Adrenal gland (tissue), 12 donors: ENCODE data around the gene DPP6. TPM values are rescaled to one million over a fixed set of nuclear protein-coding genes. Genes with fewer than 3 reads are reported as not detected.

ENCODE experiments used
- DNase-seq, 7 donors: peaks; one replicate each; pipeline ENCODE4 v3.0.0-alpha.2; 2019 to 2020
- H3K27ac ChIP-seq, 5 donors: fragments of 200-600 bp; sonication (generic) in 4 of 5; 1 replicate in 3 of 5; 2 replicates in 2 of 5; pipeline versions ENCODE4 v1.5.1 to v1.8.0; 2016 to 2020; ENCODE audit warnings: mild to moderate bottlenecking in 1 of 5
- H3K27me3 ChIP-seq: fragments of 200-600 bp; 2 replicates; pipeline ENCODE4 v1.8.0; 2021
- H3K36me3 ChIP-seq, 2 donors: fragments of 200-600 bp; replicated peaks in 1 of 2; 1 replicate in 1 of 2; 2 replicates in 1 of 2; pipeline versions ENCODE4 v1.5.1 to v1.8.0; 2018 to 2022
- H3K4me1 ChIP-seq, 2 donors: fragments of 200-600 bp; replicated peaks in 1 of 2; 1 replicate in 1 of 2; 2 replicates in 1 of 2; pipeline versions ENCODE4 v1.5.1 to v1.8.0; 2018 to 2021
- H3K4me3 ChIP-seq, 4 donors: fragments of 200-600 bp; sonication (generic) in 3 of 4; one replicate each; pipeline ENCODE4 v1.5.1; 2016 to 2018
- H3K9me3 ChIP-seq, 3 donors: fragments of 200-600 bp; sonication (generic) in 1 of 3; replicated peaks in 1 of 3; 1 replicate in 2 of 3; 2 replicates in 1 of 3; pipeline versions ENCODE4 v1.5.1 to v1.8.0; 2016 to 2021
- POLR2A ChIP-seq, 2 donors: fragments of 450-650 bp; IDR thresholded peaks; one replicate each; pipeline ENCODE4 v1.6.1; 2017; ENCODE audit warnings: antibody characterized with exemption in 2 of 2, mild to moderate bottlenecking in 2 of 2, moderate library complexity in 1 of 2
- WGBS, 4 donors: extraction: QIAGEN DNeasy Blood & Tissue Kit in 2 of 4; methylation state at CpG; one replicate each; pipeline versions ENCODE4 v1.1.5 to v1.1.7; 2013 to 2017; 5-methylcytosine and 5-hydroxymethylcytosine counted together
- intact Hi-C, 2 donors: fragments of 100-400 bp; cut with DNase I; formaldehyde crosslinking; loops; one replicate each; pipeline versions ENCODE4 v1.14.1 to v1.15.0; 2022 to 2023
- polyA plus RNA-seq, 3 donors: library from polyadenylated mRNA; stranded (reverse); fragments of 200-250 nt in 2 of 3; fragments of 350-450 nt in 1 of 3; fragmentation: Illumina TruSeq in 1 of 3; extraction: RNeasy Lipid Tissue Mini Kit (QIAGEN cat#74804) in 1 of 3; gene quantifications; one replicate each; pipeline ENCODE4 v1.2.3, GENCODE V29; 2013 to 2014
- total RNA-seq, 9 donors: library from RNA; depleted of rRNA in 4 of 9; stranded (reverse); fragments of >200 nt in 4 of 9; fragments of 120-200 nt in 1 of 9; fragmentation: NEBNext Ultra II Directional in 1 of 9; extraction: Animal tissue kit (Norgen Biotek cat#: 25700) in 1 of 9; gene quantifications; one replicate each; pipeline versions ENCODE4 v1.1.0 to v1.2.4, GENCODE V29; 2013 to 2023
- TF ChIP-seq, protein P1 (sequence below), 6 experiments: fragments of 450-650 bp in 4 of 6; fragments of 200-600 bp in 2 of 6; sonication (generic) in 1 of 6; IDR thresholded peaks; 1 replicate in 5 of 6; 2 replicates in 1 of 6; pipeline versions ENCODE4 v1.5.1 to v1.8.0; 2016 to 2021; ENCODE audit warnings: antibody characterized with exemption in 6 of 6, mild to moderate bottlenecking in 2 of 6, moderate library complexity in 1 of 6
- donor health status: healthy with polysubstance abuse.
- donor health status: Bipolar disorder and iron deficiency.
- donor health status: DM: yes; HTN: yes; CAD: no.
- donor health status: DM: no; HTN: no; CAD: no.
- donor health status: DM: no; HTN: no; CAD: no.
- donor health status: DM: yes; HTN: yes; CAD: no.

Gene DPP6
- total and polyA plus RNA-seq, 12 donors, result 0.39 to 13.1 (median 5.1) TPM

DNA sequence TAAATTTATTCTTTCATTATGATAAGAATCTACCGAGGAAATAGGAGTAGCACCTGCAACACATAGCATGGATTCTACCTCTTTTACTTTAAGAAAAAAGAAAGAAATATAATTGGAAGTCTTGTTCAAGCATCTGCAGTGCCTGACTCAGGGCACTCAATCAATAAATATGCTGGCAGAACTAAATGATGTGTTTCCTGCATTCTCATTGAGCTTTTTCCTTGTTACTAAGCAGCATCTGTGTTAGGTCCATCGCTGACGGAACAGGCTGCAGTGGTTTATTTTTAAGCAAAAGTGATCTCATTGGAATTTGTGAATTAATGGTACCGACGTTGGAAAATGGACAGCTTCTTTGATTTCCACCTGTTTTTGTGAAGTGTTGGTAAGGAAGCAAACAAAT lies 417.5 kb downstream of the DPP6 start:
- H3K9me3 ChIP-seq, result no peaks in the 10 kb centered on the region
- TF ChIP-seq, protein P1, sequence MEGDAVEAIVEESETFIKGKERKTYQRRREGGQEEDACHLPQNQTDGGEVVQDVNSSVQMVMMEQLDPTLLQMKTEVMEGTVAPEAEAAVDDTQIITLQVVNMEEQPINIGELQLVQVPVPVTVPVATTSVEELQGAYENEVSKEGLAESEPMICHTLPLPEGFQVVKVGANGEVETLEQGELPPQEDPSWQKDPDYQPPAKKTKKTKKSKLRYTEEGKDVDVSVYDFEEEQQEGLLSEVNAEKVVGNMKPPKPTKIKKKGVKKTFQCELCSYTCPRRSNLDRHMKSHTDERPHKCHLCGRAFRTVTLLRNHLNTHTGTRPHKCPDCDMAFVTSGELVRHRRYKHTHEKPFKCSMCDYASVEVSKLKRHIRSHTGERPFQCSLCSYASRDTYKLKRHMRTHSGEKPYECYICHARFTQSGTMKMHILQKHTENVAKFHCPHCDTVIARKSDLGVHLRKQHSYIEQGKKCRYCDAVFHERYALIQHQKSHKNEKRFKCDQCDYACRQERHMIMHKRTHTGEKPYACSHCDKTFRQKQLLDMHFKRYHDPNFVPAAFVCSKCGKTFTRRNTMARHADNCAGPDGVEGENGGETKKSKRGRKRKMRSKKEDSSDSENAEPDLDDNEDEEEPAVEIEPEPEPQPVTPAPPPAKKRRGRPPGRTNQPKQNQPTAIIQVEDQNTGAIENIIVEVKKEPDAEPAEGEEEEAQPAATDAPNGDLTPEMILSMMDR (IDR thresholded peaks at IDR 0.05), result no peak
- TF ChIP-seq POLR2A (IDR thresholded peaks at IDR 0.05), result no peak
- H3K36me3 ChIP-seq, result no peaks in the 10 kb centered on the region
- intact Hi-C loops, result no loop called here
- no peaks in the 10 kb centered on the region for H3K4me1 ChIP-seq
- H3K27me3 ChIP-seq, result no peaks in the 10 kb centered on the region
- no peak overlapping the region for H3K4me3 ChIP-seq
- no peak overlapping the region for H3K27ac ChIP-seq
- DNase-seq, result no peak
- WGBS, 4 donors, result 64 to 76% (median 70%) methylated on average over 5 of the region's 5 CpGs

- H3K4me1 ChIP-seq, result no peaks in the 10 kb centered on the region
- no peaks in the 10 kb centered on the region for H3K36me3 ChIP-seq
- no peak overlapping the region for H3K27ac ChIP-seq
- WGBS, 4 donors, result 31 to 47% (median 40%) methylated on average over 2 of the region's 2 CpGs
- intact Hi-C loops, result no loop called here
- H3K27me3 ChIP-seq, result no peaks in the 10 kb centered on the region
- no peak for DNase-seq
- no peak overlapping the region for H3K4me3 ChIP-seq
- H3K9me3 ChIP-seq, result no peaks in the 10 kb centered on the region
- TF ChIP-seq POLR2A (IDR thresholded peaks at IDR 0.05), result no peak
- TF ChIP-seq, protein P1 (IDR thresholded peaks at IDR 0.05), result no peak
Measured at GRCh38 chr7:154472343-154472742, 420.1 kb downstream of the DPP6 start.

- H3K4me3 ChIP-seq, result no peak overlapping the region
- H3K9me3 ChIP-seq, result no peaks in the 10 kb centered on the region
- 79 to 84% (median 80%) methylated on average over 3 of the region's 3 CpGs for WGBS, 4 donors
- H3K36me3 ChIP-seq, result no peaks in the 10 kb centered on the region
- intact Hi-C loops, result no loop called here
- H3K27ac ChIP-seq, result no peak overlapping the region
- no peaks in the 10 kb centered on the region for H3K4me1 ChIP-seq
- no peak for DNase-seq
- TF ChIP-seq, protein P1 (IDR thresholded peaks at IDR 0.05), result no peak
- TF ChIP-seq POLR2A (IDR thresholded peaks at IDR 0.05), result no peak
- no peaks in the 10 kb centered on the region for H3K27me3 ChIP-seq
Measured at GRCh38 chr7:154473360-154473759, 421.2 kb downstream of the DPP6 start.

- Histone ChIP-seq H3K27ac (no peak overlapping the region), H3K27me3 (no peaks in the 10 kb centered on the region), H3K9me3 (no peaks in the 10 kb centered on the region), H3K36me3 (no peaks in the 10 kb centered on the region), H3K4me3 (no peak overlapping the region), H3K4me1 (no peaks in the 10 kb centered on the region)
- TF ChIP-seq, protein P1 (IDR thresholded peaks at IDR 0.05), result no peak
- TF ChIP-seq POLR2A (IDR thresholded peaks at IDR 0.05), result no peak
- DNase-seq, result no peak
- intact Hi-C loops, result no loop called here
- WGBS, 4 donors, result 47 to 58% (median 51%) methylated on average over 10 of the region's 10 CpGs
Measured at GRCh38 chr7:154474903-154475520, 422.8 kb downstream of the DPP6 start.
